Measurements from ENCODE around the gene CABP4. TPM values are rescaled to one million over a fixed set of nuclear protein-coding genes. Genes with fewer than 3 reads are reported as not detected.

The CABP4 gene
- total RNA-seq, 8 experiments from 2014 or later, result 0.16 to 0.62 (median 0.20) TPM; not detected in 1

Other genes starting within 250 kb of the CABP4 start
- 10 to 100 TPM; 13.8 to 40.5 (median 32.6) TPM for gene GRK2, start 188.9 kb upstream of the CABP4 start, total RNA-seq
- 10 to 100 TPM; 14.5 to 43.1 (median 32.9) TPM for gene ANKRD13D, start 166.1 kb upstream of the CABP4 start, total RNA-seq
- gene SSH3, start 151.8 kb upstream of the CABP4 start, total RNA-seq, result 10 to 100 TPM in 2 of 8 experiments, 1 to 10 TPM in 3, under 1 TPM in 3; 0.54 to 26.8 (median 1.5) TPM
- 100 to 1,000 TPM in 1 of 8 experiments, 10 to 100 TPM in 5, 1 to 10 TPM in 2; 5.6 to 167 (median 24.4) TPM for gene POLD4, start 101.8 kb upstream of the CABP4 start, total RNA-seq
- gene CLCF1, start 81.8 kb upstream of the CABP4 start, total RNA-seq, result 1 to 10 TPM in 5 of 8 experiments, under 1 TPM in 3; 0.81 to 6.1 (median 1.7) TPM
- gene RAD9A, start 63.4 kb upstream of the CABP4 start, total RNA-seq, result 10 to 100 TPM in 7 of 8 experiments, 1 to 10 TPM in 1; 4.0 to 25.5 (median 16.2) TPM
- gene PPP1CA, start 53.5 kb upstream of the CABP4 start, total RNA-seq, result 100 to 1,000 TPM in 4 of 8 experiments, 10 to 100 TPM in 4; 60.9 to 162 (median 104) TPM
- gene TBC1D10C, start 51.3 kb upstream of the CABP4 start, total RNA-seq, result 1 to 10 TPM in 1 of 8 experiments, under 1 TPM in 7; 0.15 to 2.2 (median 0.64) TPM
- gene CARNS1, start 39.7 kb upstream of the CABP4 start, total RNA-seq, result 1 to 10 TPM in 3 of 8 experiments, under 1 TPM in 5; 0.16 to 2.1 (median 0.67) TPM
- gene RPS6KB2, start 26.9 kb upstream of the CABP4 start, total RNA-seq, result 10 to 100 TPM; 21.8 to 48.3 (median 30.6) TPM
- under 1 TPM in 2 of 8 experiments, not detected in 6; 0.17 to 0.22 TPM for gene PTPRCAP, start 17.7 kb upstream of the CABP4 start, total RNA-seq
- 10 to 100 TPM; 23.3 to 93.7 (median 37.5) TPM for gene CORO1B, start 11.9 kb upstream of the CABP4 start, total RNA-seq
- under 1 TPM in 5 of 8 experiments, not detected in 3; 0.11 to 0.90 (median 0.31) TPM for gene GPR152, start 2.6 kb upstream of the CABP4 start, total RNA-seq
- 10 to 100 TPM in 7 of 8 experiments, 1 to 10 TPM in 1; 9.9 to 30.6 (median 17.2) TPM for gene TMEM134, start 13.9 kb downstream of the CABP4 start, total RNA-seq
- gene AIP, start 27.7 kb downstream of the CABP4 start, total RNA-seq, result 10 to 100 TPM; 48.1 to 72.2 (median 59.5) TPM
- 10 to 100 TPM; 21.4 to 64.4 (median 35.9) TPM for gene PITPNM1, start 50.0 kb downstream of the CABP4 start, total RNA-seq
- 10 to 100 TPM; 13.8 to 39.3 (median 19.8) TPM for gene CDK2AP2, start 52.8 kb downstream of the CABP4 start, total RNA-seq
- gene CABP2, start 68.1 kb downstream of the CABP4 start, total RNA-seq, result under 1 TPM in 1 of 8 experiments, not detected in 7; 0.71 TPM
- 1,000 to 10,000 TPM in 2 of 8 experiments, 100 to 1,000 TPM in 6; 462 to 1,848 (median 788) TPM for gene GSTP1, start 128.5 kb downstream of the CABP4 start, total RNA-seq
- gene NDUFV1, start 151.6 kb downstream of the CABP4 start, total RNA-seq, result 100 to 1,000 TPM; 135 to 267 (median 157) TPM
- 10 to 100 TPM in 1 of 8 experiments, 1 to 10 TPM in 7; 3.3 to 13.3 (median 5.1) TPM for gene NUDT8, start 174.6 kb downstream of the CABP4 start, total RNA-seq
- gene TBX10, start 184.4 kb downstream of the CABP4 start, total RNA-seq, result under 1 TPM in 5 of 8 experiments, not detected in 3; 0.22 to 0.71 (median 0.37) TPM
- gene ACY3, start 195.4 kb downstream of the CABP4 start, total RNA-seq, result not detected
- under 1 TPM in 4 of 8 experiments, not detected in 4; 0.08 to 0.57 (median 0.15) TPM for gene ALDH3B2, start 219.3 kb downstream of the CABP4 start, total RNA-seq